ENCODE measurements around the gene PAN2. TPM values are rescaled to one million over a fixed set of nuclear protein-coding genes. Genes with fewer than 3 reads are reported as not detected.
"Not testable (repeated sequence)": the region's sequence is repeated elsewhere in the genome, so short reads cannot be mapped to it uniquely, and the experiment has no call there.

Gene PAN2
- total RNA-seq, 2 experiments from 2014 or later, result 48.7 to 72.5 TPM

DNA sequence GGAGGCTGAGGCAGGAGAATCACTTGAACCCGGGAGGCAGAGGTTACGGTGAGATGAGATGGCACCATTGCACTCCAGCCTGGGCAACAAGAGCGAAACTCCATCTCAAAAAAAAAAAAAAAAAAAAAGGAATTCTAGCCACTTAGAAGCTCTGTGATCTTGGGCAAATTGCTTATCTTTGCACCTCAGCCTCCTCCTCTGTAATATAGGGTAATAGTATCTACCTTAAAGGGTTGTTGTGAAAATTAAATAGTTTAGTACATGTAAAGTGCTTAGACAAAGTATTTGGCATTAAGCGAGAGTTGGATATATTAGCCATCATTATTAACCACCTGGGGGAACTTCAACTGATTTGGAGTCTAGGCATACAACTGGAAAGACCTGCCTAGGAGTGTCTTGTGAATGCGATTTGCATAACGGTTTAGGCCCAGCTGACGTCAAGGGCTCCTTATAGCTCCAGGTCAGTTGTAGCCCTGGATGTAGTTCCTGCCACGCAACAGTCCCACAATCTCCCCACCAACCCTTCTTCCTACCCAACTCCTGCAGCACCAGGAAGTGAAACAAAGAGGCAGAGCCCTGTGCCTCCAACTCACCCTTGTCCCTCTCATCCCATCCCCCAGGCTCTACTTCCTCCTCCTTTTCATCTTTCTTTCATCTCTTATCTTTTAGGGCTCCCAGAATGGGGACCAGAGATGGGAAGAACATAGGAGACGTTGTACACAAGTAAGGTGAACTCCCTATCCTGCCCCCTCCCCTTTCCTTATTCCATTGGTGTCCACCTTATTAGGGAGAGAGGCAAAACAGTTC lies 2.8 kb upstream of the PAN2 start:
- DNase-seq, result no peak
- CTCF ChIA-PET, result interaction anchor here (0.7 to 2.7 kb wide), 4 partner anchors 10 to 1049 kb away, joined by 3 to 8 read pairs (median 4); no protein-coding TSS in a partner anchor
- H3K27me3 Mint-ChIP-seq, result no peaks in the 10 kb centered on the region
- ATAC-seq, result no peak
- H3K9me3 Mint-ChIP-seq (ENCODE audit: low read depth), result no peaks in the 10 kb centered on the region
- peak overlapping the region; percentile 60 for H3K27ac Mint-ChIP-seq
- peaks cover 11% of the 10 kb centered on the region for H3K36me3 Mint-ChIP-seq
- peaks cover 58% of the 10 kb centered on the region for H3K4me1 Mint-ChIP-seq
- no peak overlapping the region for H3K4me3 Mint-ChIP-seq

DNA sequence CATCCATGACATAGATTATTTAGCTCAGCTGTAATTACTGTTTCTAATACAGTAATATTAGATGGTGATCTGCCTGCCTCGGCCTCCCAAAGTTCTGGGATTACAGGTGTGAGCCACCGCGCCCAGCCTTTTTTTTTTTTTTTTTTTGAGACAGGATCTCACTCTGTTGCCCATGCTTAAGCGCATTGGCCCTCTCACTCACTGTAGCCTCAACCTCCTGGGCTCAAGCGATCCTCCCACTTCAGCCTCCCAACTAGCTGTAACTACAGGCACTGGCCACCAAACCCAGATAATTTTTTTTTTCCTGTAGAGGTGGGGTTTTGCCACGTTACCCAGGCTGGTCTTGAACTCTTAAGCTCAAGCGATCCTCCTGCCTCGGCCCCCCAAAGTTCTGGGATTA lies 1.7 kb upstream of the PAN2 start:
- not testable (repeated sequence) for H3K36me3 Mint-ChIP-seq; H3K27ac Mint-ChIP-seq; ATAC-seq; H3K4me3 Mint-ChIP-seq; H3K27me3 Mint-ChIP-seq; DNase-seq; H3K9me3 Mint-ChIP-seq (ENCODE audit: low read depth)
- CTCF ChIA-PET, result interaction anchor here (0.7 to 2.8 kb wide), 3 partner anchors 11 to 1050 kb away, joined by 3 to 8 read pairs (median 4); partner anchors contain the start of gene CNPY2
- peaks cover 59% of the 10 kb centered on the region for H3K4me1 Mint-ChIP-seq

GRCh38 chr12:56334490-56334793 lies 642 bp upstream of the PAN2 start:
- Mint-ChIP-seq H3K27ac (peak overlapping the region; percentile 96), H3K36me3 (peaks cover 2% of the 10 kb centered on the region), H3K4me3 (peak overlapping the region; percentile 89), H3K4me1 (peaks cover 48% of the 10 kb centered on the region), H3K27me3 (no peaks in the 10 kb centered on the region), H3K9me3 (ENCODE audit: low read depth) (no peaks in the 10 kb centered on the region)
- DNase-seq, result no peak
- ATAC-seq, result no peak
- CTCF ChIA-PET, result interaction anchor here (0.7 to 2.8 kb wide), 5 partner anchors 19 to 302 kb away, joined by 3 to 8 read pairs (median 3); partner anchors contain the start of genes CNPY2, CS, STAT2 and TIMELESS

GRCh38 chr12:56333197-56333678 lies 562 bp downstream of the PAN2 start:
- Mint-ChIP-seq H3K27ac (peak overlapping the region; percentile 96), H3K9me3 (ENCODE audit: low read depth) (no peaks in the 10 kb centered on the region), H3K36me3 (no peaks in the 10 kb centered on the region), H3K27me3 (no peaks in the 10 kb centered on the region), H3K4me1 (peaks cover 36% of the 10 kb centered on the region), H3K4me3 (peak overlapping the region; percentile 89)
- CTCF ChIA-PET, result interaction anchor here (0.6 to 2.8 kb wide), 10 partner anchors 11 to 303 kb away, joined by 3 to 9 read pairs (median 4); partner anchors contain the start of genes CNPY2, CS, RNF41 and RPL41
- DNase-seq (no peak), ATAC-seq (no peak)

- H3K27ac Mint-ChIP-seq, result peak overlapping the region; percentile 96
- peaks cover 31% of the 10 kb centered on the region for H3K4me1 Mint-ChIP-seq
- ATAC-seq (no peak), DNase-seq (no peak)
- no peaks in the 10 kb centered on the region for H3K27me3 Mint-ChIP-seq
- no peaks in the 10 kb centered on the region for H3K9me3 Mint-ChIP-seq (ENCODE audit: low read depth)
- CTCF ChIA-PET, result interaction anchor here (0.7 to 2.8 kb wide), 8 partner anchors 11 to 1447 kb away, joined by 3 to 9 read pairs (median 5); partner anchors contain the start of genes CNPY2, CS, RNF41 and STAT2
- peak overlapping the region; percentile 89 for H3K4me3 Mint-ChIP-seq
- no peaks in the 10 kb centered on the region for H3K36me3 Mint-ChIP-seq
These were observed 1.1 kb downstream of the PAN2 start for GRCh38 chr12:56332512-56333196.

DNA sequence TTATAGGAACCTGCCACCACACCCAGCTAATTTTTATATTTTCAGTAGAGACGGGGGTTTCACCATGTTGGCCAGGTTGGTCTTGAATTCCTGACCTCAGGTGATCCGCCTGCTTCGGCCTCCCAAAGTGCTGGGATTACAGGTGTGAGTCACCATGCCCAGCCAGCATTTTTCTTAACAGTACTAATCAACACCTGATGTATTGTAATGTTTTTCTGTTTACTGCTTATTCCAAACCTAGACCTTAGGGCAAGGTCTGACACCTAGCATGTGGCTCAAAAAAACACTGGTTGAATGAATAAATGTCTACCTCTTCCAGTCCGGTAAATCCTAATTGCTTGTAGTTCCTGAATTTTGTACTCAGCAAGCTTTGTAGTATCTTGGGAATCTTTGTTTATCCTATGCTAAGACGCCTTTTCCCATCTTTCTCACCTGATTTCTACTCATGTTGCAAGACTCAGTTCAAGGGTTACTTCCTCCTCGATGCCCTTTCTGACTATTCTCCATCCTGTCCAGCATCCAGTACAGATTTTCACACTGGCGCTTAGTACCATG lies 2.8 kb downstream of the PAN2 start:
- Mint-ChIP-seq H3K27me3 (no peaks in the 10 kb centered on the region), H3K36me3 (peaks cover under 1% of the 10 kb centered on the region), H3K9me3 (ENCODE audit: low read depth) (no peaks in the 10 kb centered on the region), H3K27ac (no peak overlapping the region), H3K4me1 (peaks cover 21% of the 10 kb centered on the region), H3K4me3 (no peak overlapping the region)
- CTCF ChIA-PET, result interaction anchor here (0.7 to 1.3 kb wide), 2 partner anchors 15 to 125 kb away, joined by 3 to 4 read pairs; partner anchors contain the start of gene CNPY2
- ATAC-seq (no peak), DNase-seq (no peak)

DNA sequence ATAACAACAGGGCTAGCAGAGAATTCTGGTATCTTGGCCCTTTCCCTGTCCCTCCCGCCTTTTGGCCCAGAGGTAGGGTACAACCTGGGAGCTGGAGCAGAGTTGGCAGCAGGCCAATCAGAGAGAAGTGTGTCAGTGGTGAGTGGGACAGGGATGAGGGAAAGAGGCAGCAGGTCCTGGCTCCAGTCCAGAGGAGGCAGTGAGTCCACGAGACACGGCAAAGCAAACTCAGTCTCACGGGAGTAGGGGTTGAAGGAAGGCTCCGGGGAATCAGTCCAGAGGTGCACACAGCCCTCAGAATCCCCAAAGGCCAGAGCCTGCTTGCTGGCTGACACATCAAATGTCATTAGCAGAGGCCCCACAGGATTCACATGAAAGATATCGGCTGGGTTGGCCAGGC lies 7.3 kb downstream of the PAN2 start:
- Mint-ChIP-seq H3K27ac (no peak overlapping the region), H3K27me3 (no peaks in the 10 kb centered on the region), H3K36me3 (peaks cover 24% of the 10 kb centered on the region), H3K4me3 (no peak overlapping the region), H3K9me3 (ENCODE audit: low read depth) (no peaks in the 10 kb centered on the region), H3K4me1 (peaks cover 12% of the 10 kb centered on the region)
- ATAC-seq (no peak), DNase-seq (no peak)
- CTCF ChIA-PET, result no interaction called here

- Mint-ChIP-seq H3K27ac (no peak overlapping the region), H3K27me3 (no peaks in the 10 kb centered on the region), H3K36me3 (peaks cover 24% of the 10 kb centered on the region), H3K9me3 (ENCODE audit: low read depth) (no peaks in the 10 kb centered on the region), H3K4me3 (no peak overlapping the region), H3K4me1 (peaks cover 9% of the 10 kb centered on the region)
- ATAC-seq (no peak), DNase-seq (no peak)
- CTCF ChIA-PET, result interaction anchor here (1.3 kb wide), 1 partner anchor 10 kb away, joined by 3 read pairs; the partner anchor contains the start of gene CNPY2
These were observed 7.7 kb downstream of the PAN2 start for GRCh38 chr12:56326126-56326525.

GRCh38 chr12:56324206-56324605 lies 9.6 kb downstream of the PAN2 start:
- CTCF ChIA-PET, result no interaction called here
- Mint-ChIP-seq H3K27ac (no peak overlapping the region), H3K9me3 (ENCODE audit: low read depth) (no peaks in the 10 kb centered on the region), H3K36me3 (peaks cover 28% of the 10 kb centered on the region), H3K27me3 (no peaks in the 10 kb centered on the region), H3K4me3 (no peak overlapping the region), H3K4me1 (peaks cover 8% of the 10 kb centered on the region)
- ATAC-seq (no peak), DNase-seq (no peak)

DNA sequence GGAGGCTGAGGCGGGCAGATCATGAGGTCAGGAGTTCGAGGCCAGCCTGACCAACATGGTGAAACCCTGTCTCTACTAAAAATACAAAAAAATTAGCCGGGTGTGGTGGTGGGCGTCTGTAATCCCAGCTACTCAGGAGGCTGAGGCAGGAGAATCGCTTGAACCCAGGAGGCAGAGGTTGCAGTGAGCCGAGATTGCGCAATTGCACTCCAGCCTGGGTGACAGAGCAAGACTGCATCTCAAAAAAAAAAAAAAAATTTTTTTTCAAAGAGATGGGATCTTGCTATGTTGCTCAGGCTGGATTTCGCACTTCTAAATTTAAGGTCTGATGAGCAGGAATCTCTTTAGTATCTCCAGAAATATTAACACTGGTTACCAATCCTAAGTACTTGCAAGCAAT lies 12.2 kb downstream of the PAN2 start:
- H3K27me3 Mint-ChIP-seq; H3K4me3 Mint-ChIP-seq; DNase-seq; H3K27ac Mint-ChIP-seq; H3K9me3 Mint-ChIP-seq (ENCODE audit: low read depth); ATAC-seq: not testable (repeated sequence)
- CTCF ChIA-PET, result interaction anchor here (0.7 to 1.4 kb wide), 3 partner anchors 21 to 125 kb away, joined by 3 read pairs; no protein-coding TSS in a partner anchor
- Mint-ChIP-seq H3K36me3 (peaks cover 33% of the 10 kb centered on the region), H3K4me1 (peaks cover 15% of the 10 kb centered on the region)

- peaks cover 33% of the 10 kb centered on the region for H3K36me3 Mint-ChIP-seq
- ATAC-seq (no peak), DNase-seq (no peak)
- CTCF ChIA-PET, result interaction anchor here (0.7 to 1.4 kb wide), 3 partner anchors 21 to 124 kb away, joined by 3 read pairs; no protein-coding TSS in a partner anchor
- H3K4me1 Mint-ChIP-seq, result peaks cover 18% of the 10 kb centered on the region
- H3K27me3 Mint-ChIP-seq, result no peaks in the 10 kb centered on the region
- no peak overlapping the region for H3K27ac Mint-ChIP-seq
- no peaks in the 10 kb centered on the region for H3K9me3 Mint-ChIP-seq (ENCODE audit: low read depth)
- no peak overlapping the region for H3K4me3 Mint-ChIP-seq
These were observed 12.8 kb downstream of the PAN2 start for GRCh38 chr12:56321027-56321426.

DNA sequence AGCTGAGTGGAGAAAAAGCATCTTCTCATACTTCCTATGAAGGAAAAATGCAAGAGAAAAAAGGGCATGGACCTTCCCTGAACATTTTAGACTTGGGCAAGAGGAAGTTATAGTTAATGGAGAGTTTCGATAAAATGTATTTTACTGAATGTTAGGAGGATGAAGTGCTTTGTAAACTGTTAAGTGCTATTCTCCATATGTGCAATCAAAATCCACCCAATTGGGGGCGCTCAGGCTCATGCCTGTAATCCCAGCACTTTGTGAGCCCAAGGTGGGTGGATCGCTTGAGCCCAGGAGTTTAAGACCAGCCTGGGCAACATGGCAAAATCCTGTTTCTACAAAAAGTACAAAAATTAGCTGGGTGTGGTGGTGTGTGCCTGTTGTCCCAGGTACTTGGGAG lies 16.1 kb downstream of the PAN2 start:
- ATAC-seq (no peak), DNase-seq (no peak)
- Mint-ChIP-seq H3K4me1 (peaks cover 20% of the 10 kb centered on the region), H3K36me3 (peaks cover 20% of the 10 kb centered on the region), H3K9me3 (ENCODE audit: low read depth) (no peaks in the 10 kb centered on the region), H3K27ac (peak overlapping the region; percentile 26), H3K4me3 (no peak overlapping the region), H3K27me3 (no peaks in the 10 kb centered on the region)
- CTCF ChIA-PET, result interaction anchor here (0.6 to 3.2 kb wide), 2 partner anchors 31 to 146 kb away, joined by 3 to 17 read pairs; no protein-coding TSS in a partner anchor

Data from activated CD8-positive, alpha-beta memory T cell treated with anti-CD3 and anti-CD28 coated beads, Interleukin-2, amount 10 ng/mL, durations not matched to agents 7 days and 5 days (primary cell).